ENCODE measurements around the gene DBN1. TPM values are rescaled to one million over a fixed set of nuclear protein-coding genes. Genes with fewer than 3 reads are reported as not detected.

Gene DBN1
- polyA plus RNA-seq, 1 experiment = 164 TPM

GRCh38 chr5:177433658-177434217 lies 39.7 kb downstream of the DBN1 start:
- ChIA-PET POLR2A (no interaction called here), CTCF (interaction anchor here (1.4 kb wide), 1 partner anchor 24 kb away, joined by 3 read pairs; no protein-coding TSS in a partner anchor)
- Histone ChIP-seq H3K27me3 (ENCODE audit: control insufficient read depth, insufficient read depth, low read length) (no peaks in the 10 kb centered on the region), H3K27ac (ENCODE audit: low read depth, low read length) (no peak overlapping the region), H3K4me3 (ENCODE audit: low read depth, low read length) (no peak overlapping the region), H3K9me3 (ENCODE audit: control insufficient read depth, insufficient read depth, low read length) (no peaks in the 10 kb centered on the region; the same call in 1 of the 2 replicates)
- DNase-seq (ENCODE audit: low read depth, low spot score) = no peak
- TF ChIP-seq CTCF (IDR thresholded peaks at IDR 0.05; ENCODE audit: low read depth, low read length) = no peak

GRCh38 chr5:177432839-177433657 lies 40.4 kb downstream of the DBN1 start:
- Histone ChIP-seq H3K9me3 (ENCODE audit: control insufficient read depth, insufficient read depth, low read length) (no peaks in the 10 kb centered on the region; the same call in 1 of the 2 replicates), H3K27me3 (ENCODE audit: control insufficient read depth, insufficient read depth, low read length) (no peaks in the 10 kb centered on the region), H3K4me3 (ENCODE audit: low read depth, low read length) (no peak overlapping the region), H3K27ac (ENCODE audit: low read depth, low read length) (no peak overlapping the region)
- ChIA-PET POLR2A (no interaction called here), CTCF (interaction anchor here (1.4 kb wide), 1 partner anchor 24 kb away, joined by 3 read pairs; no protein-coding TSS in a partner anchor)
- DNase-seq (ENCODE audit: low read depth, low spot score) = no peak
- TF ChIP-seq CTCF (IDR thresholded peaks at IDR 0.05; ENCODE audit: low read depth, low read length) = no peak

- Histone ChIP-seq H3K4me3 (ENCODE audit: low read depth, low read length) (no peak overlapping the region), H3K27ac (ENCODE audit: low read depth, low read length) (no peak overlapping the region), H3K27me3 (ENCODE audit: control insufficient read depth, insufficient read depth, low read length) (no peaks in the 10 kb centered on the region), H3K9me3 (ENCODE audit: control insufficient read depth, insufficient read depth, low read length) (no peaks in the 10 kb centered on the region; the same call in 1 of the 2 replicates)
- no peak for TF ChIP-seq CTCF (IDR thresholded peaks at IDR 0.05; ENCODE audit: low read depth, low read length)
- POLR2A ChIA-PET = no interaction called here
- CTCF ChIA-PET = interaction anchor here (0.6 to 0.8 kb wide), 2 partner anchors 29 to 61 kb away, joined by 3 read pairs; no protein-coding TSS in a partner anchor
- no peak for DNase-seq (ENCODE audit: low read depth, low spot score)
These were observed 41.1 kb downstream of the DBN1 start for GRCh38 chr5:177432143-177432838.

- CTCF ChIA-PET = interaction anchor here (0.6 to 0.8 kb wide), 2 partner anchors 28 to 61 kb away, joined by 3 read pairs; no protein-coding TSS in a partner anchor
These were observed 41.9 kb downstream of the DBN1 start for GRCh38 chr5:177431317-177432142.

More at GRCh38 chr5:177431317-177432142, 41.9 kb downstream of the DBN1 start:
- Histone ChIP-seq H3K4me3 (ENCODE audit: low read depth, low read length) (no peak overlapping the region), H3K27me3 (ENCODE audit: control insufficient read depth, insufficient read depth, low read length) (no peaks in the 10 kb centered on the region), H3K9me3 (ENCODE audit: control insufficient read depth, insufficient read depth, low read length) (no peaks in the 10 kb centered on the region; the same call in 1 of the 2 replicates), H3K27ac (ENCODE audit: low read depth, low read length) (no peak overlapping the region)
- no peak for TF ChIP-seq CTCF (IDR thresholded peaks at IDR 0.05; ENCODE audit: low read depth, low read length)
- DNase-seq (ENCODE audit: low read depth, low spot score) = no peak
- POLR2A ChIA-PET = interaction anchor here (0.5 kb wide), 1 partner anchor 114 kb away, joined by 3 read pairs; no protein-coding TSS in a partner anchor
